Islet of Langerhans (tissue), 1 donor: ENCODE data around the gene AP1G1.
"Not testable (repeated sequence)": the region's sequence is repeated elsewhere in the genome, so short reads cannot be mapped to it uniquely, and the experiment has no call there.

Experiments used
- FAIRE-seq: peaks from one replicate; lab custom pipeline; 2011; peaks lifted over from hg19 to GRCh38; lab: Jason Lieb, UNC

AP1G1 gene

GRCh38 chr16:71698491-71698890, 110.1 kb downstream of the AP1G1 start:
- FAIRE-seq: no peak

GRCh38 chr16:71693164-71693563, 115.5 kb downstream of the AP1G1 start:
- FAIRE-seq: no peak

- no peak for FAIRE-seq
Measured at GRCh38 chr16:71689901-71690300, 118.7 kb downstream of the AP1G1 start.

- no peak for FAIRE-seq
Measured at GRCh38 chr16:71687861-71688260, 120.8 kb downstream of the AP1G1 start.

- FAIRE-seq: not testable (repeated sequence)
Measured at GRCh38 chr16:71684280-71684679, 124.4 kb downstream of the AP1G1 start.

- FAIRE-seq: no peak
Measured at GRCh38 chr16:71681360-71681759, 127.3 kb downstream of the AP1G1 start.
